Body of pancreas (tissue), 4 donors: ENCODE data around the gene CTSZ.

Source experiments
- CTCF ChIP-seq, 7 experiments: fragments of 450-650 bp in 4 of 7; fragments of 200-600 bp in 3 of 7; sonication (generic) in 3 of 7; IDR thresholded peaks; one replicate each; pipeline ENCODE4 v1.5.1; 2016 to 2019; ENCODE audit warnings: antibody characterized with exemption in 7 of 7
- POLR2A ChIP-seq, 3 donors: fragments of 450-650 bp; IDR thresholded peaks; one replicate each; pipeline ENCODE4 v1.6.1; 2016; ENCODE audit warnings: antibody characterized with exemption in 3 of 3, mild to moderate bottlenecking in 2 of 3

- no peak for TF ChIP-seq CTCF (IDR thresholded peaks at IDR 0.05)
- no peak for TF ChIP-seq POLR2A (IDR thresholded peaks at IDR 0.05)
Observed at GRCh38 chr20:59047938-59048680, 41.1 kb upstream of the CTSZ start.
